ENCODE data around the gene IQSEC1.

The IQSEC1 gene

DNA sequence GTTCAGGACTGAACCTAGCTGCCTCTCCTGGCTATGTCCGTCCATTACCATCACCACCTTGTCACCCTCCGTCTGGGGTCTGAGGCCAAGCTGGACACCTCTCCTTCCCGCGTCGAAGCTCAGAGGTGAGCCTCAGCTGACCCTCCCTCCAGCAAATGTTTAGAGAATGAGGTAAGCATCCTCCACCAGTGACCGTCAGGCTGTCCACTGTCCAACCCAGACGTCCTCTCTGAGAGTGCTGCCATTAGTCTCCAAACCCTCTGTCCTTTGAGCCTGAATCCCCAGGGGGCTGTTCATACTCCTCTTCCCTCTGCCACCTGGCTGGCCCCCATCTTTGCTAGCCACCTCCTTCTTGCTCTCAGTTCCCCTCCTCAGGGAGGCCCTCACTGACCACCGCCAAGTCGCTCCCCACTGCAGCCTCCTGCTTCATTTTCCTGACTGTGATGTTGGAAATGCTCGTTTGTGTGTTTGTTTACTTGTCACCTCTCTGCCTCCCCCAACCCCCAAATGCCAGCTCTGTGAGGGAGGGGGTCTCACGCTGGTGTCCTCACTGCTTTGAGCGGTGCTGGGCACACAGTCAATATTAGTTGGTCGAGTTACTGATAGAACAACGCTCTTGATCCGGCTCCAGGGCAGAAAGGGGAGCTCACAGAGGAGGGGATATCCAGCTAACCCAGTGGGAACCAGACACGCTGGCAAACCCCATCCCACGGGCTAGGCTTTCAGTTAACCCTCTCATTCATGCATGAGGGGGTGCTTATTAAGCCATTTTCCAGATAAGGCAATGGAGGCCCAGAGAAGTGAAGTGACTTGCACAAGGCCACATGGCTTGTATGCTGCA is 64.9 kb downstream of the IQSEC1 start:
- no peak for FAIRE-seq

DNA sequence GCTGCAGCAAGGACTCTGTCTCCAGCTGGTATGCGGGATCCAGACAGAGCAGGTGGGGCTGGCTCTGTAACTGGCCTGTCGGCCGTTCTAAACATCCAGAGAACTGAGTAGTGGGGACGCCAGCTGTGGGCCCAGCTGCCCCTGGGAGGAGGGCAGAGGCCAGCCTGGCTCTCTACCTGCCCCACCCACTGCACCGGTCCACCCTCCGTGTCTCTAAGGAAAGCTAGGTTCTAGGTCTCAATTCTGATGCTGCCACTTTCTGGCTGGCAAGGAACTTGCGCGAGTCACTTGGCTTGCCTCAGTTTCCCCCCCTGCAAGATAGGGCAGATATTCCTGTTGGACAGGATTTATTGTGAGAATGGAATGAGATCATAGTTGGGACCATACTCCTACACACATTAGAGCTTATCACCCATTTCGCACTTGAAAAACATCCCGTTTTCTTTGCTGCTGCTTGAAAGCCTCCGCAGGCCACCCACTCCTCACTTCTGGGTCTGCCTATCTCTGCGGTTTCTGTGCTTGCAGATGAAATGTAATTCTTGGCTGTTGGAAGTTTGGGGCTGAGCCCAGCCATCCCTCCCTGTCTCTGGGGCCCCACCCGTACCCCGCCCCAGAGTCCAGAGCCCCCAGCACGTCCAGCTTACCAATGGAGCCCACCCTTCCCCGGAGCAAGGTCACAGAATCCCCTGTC is 65.8 kb downstream of the IQSEC1 start:
- TF ChIP-seq POLR2A (IDR thresholded peaks at IDR 0.05; ENCODE audit: low read depth, low read length) (no peak), POLR2AphosphoS5 (IDR thresholded peaks at IDR 0.05; ENCODE audit: low read depth, low read length) (no peak), TAF1 (IDR thresholded peaks at IDR 0.05; ENCODE audit: borderline replicate concordance, low read depth, low read length) (no peak)
- FAIRE-seq = no peak
- no peak for DNase-seq (ENCODE audit: insufficient read length)

More for the DNA sequence above, 64.9 kb downstream of the IQSEC1 start:
- DNase-seq (ENCODE audit: insufficient read length) = no peak
- TF ChIP-seq TAF1 (IDR thresholded peaks at IDR 0.05; ENCODE audit: borderline replicate concordance, low read depth, low read length) = no peak
- TF ChIP-seq POLR2AphosphoS5 (IDR thresholded peaks at IDR 0.05; ENCODE audit: low read depth, low read length) = no peak

DNA sequence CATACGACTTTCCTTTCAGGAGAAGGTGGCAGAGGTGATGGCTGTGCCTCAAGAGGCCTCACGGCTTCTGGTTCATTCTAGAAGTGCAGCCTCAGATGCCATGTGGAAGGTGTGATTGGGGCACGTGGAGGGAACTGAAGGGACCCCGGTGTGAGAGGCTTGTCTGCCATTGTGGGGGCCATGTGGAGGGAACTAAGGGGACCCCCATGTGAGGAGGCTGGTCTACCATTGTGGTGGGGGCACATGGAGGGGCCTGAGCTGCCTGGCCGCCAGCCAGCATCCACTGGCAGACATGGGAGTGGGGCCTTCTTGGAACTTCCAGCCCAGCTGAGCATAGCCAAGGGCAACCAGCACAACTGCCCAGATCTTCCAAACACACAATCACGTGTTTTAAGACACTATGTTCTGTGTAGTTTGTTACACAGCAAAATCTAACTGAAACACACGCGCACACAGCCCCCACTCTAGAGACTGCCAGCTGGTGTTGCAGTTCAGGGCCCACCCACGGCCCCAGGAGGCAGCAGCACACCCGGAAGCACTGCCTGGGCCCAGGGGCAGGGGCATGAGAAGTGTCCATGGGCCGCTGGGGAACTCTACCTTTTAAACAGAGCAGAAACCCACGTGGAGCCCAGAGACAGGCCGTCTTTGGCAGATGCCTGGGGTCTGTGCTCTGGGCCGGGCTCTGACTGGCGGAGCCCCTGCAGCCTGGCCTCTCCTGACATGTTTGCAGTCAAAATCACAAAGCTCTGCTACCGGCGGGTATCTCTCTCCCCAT is 66.8 kb downstream of the IQSEC1 start:
- TF ChIP-seq TAF1 (IDR thresholded peaks at IDR 0.05; ENCODE audit: borderline replicate concordance, low read depth, low read length) = no peak
- TF ChIP-seq POLR2A (IDR thresholded peaks at IDR 0.05; ENCODE audit: low read depth, low read length) = no peak
- no peak for TF ChIP-seq POLR2AphosphoS5 (IDR thresholded peaks at IDR 0.05; ENCODE audit: low read depth, low read length)
- FAIRE-seq = no peak

DNA sequence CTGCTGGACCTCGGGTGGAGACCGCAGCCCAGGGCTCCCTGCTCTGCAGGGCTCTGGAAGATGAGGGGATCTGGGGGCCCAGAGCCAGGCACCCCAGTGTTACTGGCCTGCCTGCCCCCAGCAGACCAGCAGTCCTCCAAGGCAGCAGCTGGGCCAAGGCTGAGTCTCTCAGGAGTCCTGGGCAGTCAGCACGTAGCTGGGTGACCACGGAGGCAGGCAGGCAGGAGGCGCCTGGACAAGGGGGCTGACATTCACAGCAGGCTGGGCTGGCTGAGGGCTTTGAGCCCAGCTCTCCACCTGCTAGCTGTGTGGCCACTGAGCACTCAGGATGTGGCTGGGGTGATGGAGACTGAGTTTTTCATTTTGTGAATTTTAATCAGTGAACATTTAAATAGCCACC is 67.9 kb downstream of the IQSEC1 start:
- FAIRE-seq = no peak
- no peak for DNase-seq (ENCODE audit: insufficient read length)
- TF ChIP-seq TAF1 (IDR thresholded peaks at IDR 0.05; ENCODE audit: borderline replicate concordance, low read depth, low read length) (no peak), POLR2AphosphoS5 (IDR thresholded peaks at IDR 0.05; ENCODE audit: low read depth, low read length) (no peak), POLR2A (IDR thresholded peaks at IDR 0.05; ENCODE audit: low read depth, low read length) (no peak)

More for the DNA sequence above, 66.8 kb downstream of the IQSEC1 start:
- no peak for DNase-seq (ENCODE audit: insufficient read length)

DNA sequence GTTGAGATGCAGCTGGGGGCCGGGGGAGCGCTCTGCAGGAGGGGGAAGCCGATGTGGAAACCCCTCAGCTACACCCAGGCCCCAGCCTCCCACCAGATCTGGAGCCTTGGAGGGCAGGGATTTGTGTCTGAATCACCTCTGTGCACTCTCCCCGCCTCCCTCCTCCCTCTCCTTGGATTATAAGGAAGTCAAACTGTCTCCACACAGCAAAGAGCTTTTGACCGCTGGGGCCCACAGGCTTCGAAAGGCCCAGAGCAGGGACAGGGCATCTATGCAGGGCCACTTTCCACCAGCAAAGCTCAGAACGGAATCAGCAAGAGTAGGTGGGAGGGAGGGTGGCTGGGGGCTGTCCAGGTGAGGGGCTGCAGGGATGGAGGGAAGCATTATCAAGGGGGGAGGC is 68.9 kb downstream of the IQSEC1 start:
- TF ChIP-seq POLR2A (IDR thresholded peaks at IDR 0.05; ENCODE audit: low read depth, low read length) = no peak
- no peak for TF ChIP-seq TAF1 (IDR thresholded peaks at IDR 0.05; ENCODE audit: borderline replicate concordance, low read depth, low read length)
- no peak for TF ChIP-seq POLR2AphosphoS5 (IDR thresholded peaks at IDR 0.05; ENCODE audit: low read depth, low read length)
- FAIRE-seq = no peak
- DNase-seq (ENCODE audit: insufficient read length) = no peak

DNA sequence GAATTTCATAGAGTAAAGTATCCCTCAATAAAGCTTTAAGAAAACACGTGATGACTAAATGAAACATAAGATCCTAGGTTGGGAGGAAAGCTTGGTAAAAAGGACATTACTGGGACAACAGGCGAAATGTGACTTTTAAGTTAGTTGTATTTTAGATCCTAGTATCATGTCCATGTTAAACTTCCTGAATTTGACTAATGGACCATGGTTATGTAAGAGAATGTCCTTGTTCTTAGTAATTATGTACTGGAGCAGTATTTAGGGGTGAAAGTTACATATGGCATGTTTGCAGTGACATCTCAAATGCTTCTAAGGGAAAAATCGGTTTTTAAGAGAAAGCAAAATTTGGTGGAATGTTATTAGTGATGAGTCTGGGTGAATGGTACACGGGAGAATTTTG is 69.6 kb downstream of the IQSEC1 start:
- TF ChIP-seq POLR2AphosphoS5 (IDR thresholded peaks at IDR 0.05; ENCODE audit: low read depth, low read length) (no peak), POLR2A (IDR thresholded peaks at IDR 0.05; ENCODE audit: low read depth, low read length) (no peak), TAF1 (IDR thresholded peaks at IDR 0.05; ENCODE audit: borderline replicate concordance, low read depth, low read length) (no peak)
- FAIRE-seq (no peak), DNase-seq (ENCODE audit: insufficient read length) (no peak)

DNA sequence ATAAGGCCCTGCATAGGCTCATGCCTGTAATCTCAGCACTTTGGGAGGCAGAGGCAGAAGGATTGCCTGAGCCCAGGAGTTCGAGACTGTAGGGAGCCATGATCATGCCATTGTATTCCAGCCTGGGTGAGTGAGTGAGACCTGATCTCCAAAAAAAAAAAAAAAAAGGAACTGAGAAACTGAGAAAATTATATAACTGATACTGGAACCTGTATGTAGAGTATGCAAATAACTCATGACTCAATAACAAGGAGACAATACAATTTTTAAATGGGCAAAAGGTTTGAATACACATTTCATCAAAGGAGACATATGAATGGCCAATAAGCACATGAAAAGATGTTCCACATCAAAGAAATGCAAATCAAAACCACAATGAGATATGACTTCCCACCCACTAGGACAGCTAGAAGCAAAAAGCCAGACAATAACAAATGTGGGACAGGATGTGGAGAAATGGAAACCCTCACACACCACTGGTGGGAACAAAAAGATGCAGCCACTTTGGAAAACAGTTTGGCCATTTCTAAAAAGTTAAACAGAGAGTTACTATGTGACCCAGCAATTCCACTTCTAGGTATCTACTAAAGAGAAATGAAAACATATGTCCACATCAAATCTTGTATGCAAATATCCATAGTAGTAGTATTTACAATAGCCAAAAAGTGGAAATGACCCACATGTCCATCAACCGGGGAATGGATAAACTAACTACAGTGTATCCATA is 70.7 kb downstream of the IQSEC1 start:
- TF ChIP-seq POLR2A (IDR thresholded peaks at IDR 0.05; ENCODE audit: low read depth, low read length) = peak; percentile 65
- TF ChIP-seq POLR2AphosphoS5 (IDR thresholded peaks at IDR 0.05; ENCODE audit: low read depth, low read length) = 0 out of 2 replicates have a peak, but pooled peaks have one; percentile 35
- TF ChIP-seq TAF1 (IDR thresholded peaks at IDR 0.05; ENCODE audit: borderline replicate concordance, low read depth, low read length) = no peak
- DNase-seq (ENCODE audit: insufficient read length) = no peak
- FAIRE-seq = peak; percentile 70

DNA sequence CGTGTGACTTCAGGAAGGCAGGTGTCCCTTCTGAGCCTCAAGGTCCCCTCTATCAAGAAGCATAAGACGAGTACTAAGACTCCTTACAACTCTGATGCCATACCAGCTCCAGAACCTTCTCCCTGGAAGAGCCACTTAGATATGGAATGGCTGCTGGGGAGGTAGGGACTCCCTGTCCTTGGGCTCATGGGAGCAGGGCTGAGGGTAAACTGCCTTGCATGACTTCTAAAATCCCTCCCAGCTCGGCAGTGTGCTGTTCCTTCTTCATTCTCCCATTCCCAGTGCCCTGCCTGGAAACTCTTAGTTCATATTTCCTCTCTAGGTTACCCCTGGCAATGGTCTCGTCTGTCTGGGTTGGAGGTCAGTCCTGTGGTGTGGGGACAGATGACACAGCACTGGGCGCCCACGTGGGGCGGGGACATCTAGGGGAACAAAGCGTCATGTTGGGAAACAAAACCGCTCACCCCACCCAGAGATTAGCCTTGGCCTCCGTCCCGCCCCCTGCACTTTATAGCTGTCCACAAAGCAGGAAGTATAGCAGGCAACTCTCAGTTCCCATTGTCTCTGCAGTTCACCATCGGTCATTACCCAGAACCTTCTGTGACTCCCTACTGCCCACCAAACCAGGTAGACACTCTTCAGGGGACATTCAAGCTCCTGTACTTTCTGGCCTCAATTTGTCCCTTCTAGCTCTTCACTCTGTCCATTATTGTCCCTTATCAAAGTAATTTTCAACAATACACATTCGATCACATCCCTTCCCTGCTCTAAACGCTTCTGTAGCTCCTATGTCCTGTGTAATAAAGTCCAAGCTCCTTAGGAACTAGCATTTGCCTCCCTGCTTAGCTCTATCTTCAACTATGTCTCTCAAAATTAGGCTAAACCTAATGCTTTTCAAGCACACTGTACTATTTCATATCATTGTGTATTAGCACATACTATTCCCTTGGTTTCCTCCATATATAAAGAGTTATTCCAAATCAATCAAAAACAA is 73.8 kb downstream of the IQSEC1 start:
- FAIRE-seq (peak; percentile 81), DNase-seq (ENCODE audit: insufficient read length) (no peak)
- TF ChIP-seq POLR2AphosphoS5 (IDR thresholded peaks at IDR 0.05; ENCODE audit: low read depth, low read length) (no peak), POLR2A (IDR thresholded peaks at IDR 0.05; ENCODE audit: low read depth, low read length) (no peak), TAF1 (IDR thresholded peaks at IDR 0.05; ENCODE audit: borderline replicate concordance, low read depth, low read length) (no peak)

DNA sequence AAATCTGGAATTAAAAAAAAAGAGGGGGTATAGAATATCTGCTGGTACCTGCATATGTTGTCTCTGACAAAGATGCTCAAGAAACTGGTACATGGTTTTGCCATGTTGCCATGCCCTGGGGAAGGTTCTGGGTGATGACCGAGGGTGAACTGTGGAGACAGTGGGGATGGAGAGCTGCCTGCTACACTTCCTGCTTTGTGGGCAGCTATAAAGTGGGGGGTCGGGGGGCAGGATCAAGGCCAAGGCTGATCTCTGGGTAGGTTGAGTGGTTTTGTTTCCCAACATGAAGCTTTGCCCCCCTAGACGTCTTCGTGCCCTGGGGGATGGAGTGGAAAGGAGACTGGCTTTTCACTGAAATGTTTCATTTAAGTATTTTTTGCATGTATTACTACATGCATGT is 74.6 kb downstream of the IQSEC1 start:
- TF ChIP-seq TAF1 (IDR thresholded peaks at IDR 0.05; ENCODE audit: borderline replicate concordance, low read depth, low read length) (no peak), POLR2AphosphoS5 (IDR thresholded peaks at IDR 0.05; ENCODE audit: low read depth, low read length) (no peak), POLR2A (IDR thresholded peaks at IDR 0.05; ENCODE audit: low read depth, low read length) (no peak)
- DNase-seq (ENCODE audit: insufficient read length) (no peak), FAIRE-seq (no peak)

DNA sequence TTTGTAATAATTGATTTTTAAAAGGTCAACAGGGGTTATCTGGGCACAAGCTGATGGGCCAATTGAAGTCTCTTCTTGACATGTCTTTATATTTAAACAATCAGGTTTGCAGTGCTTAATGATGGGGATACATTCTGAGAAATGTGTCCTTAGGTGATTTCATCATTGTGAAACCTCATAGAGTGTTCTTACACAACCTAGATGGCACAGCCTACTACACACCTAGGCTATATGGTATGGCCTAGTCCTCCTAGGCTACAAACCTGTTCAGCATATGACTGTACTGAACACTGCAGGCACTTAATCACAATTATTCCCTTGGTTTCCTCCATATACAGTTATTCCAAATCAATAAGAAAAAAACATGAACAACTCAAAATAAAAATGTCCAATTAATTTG is 75.8 kb downstream of the IQSEC1 start:
- TF ChIP-seq POLR2A (IDR thresholded peaks at IDR 0.05; ENCODE audit: low read depth, low read length) (no peak), TAF1 (IDR thresholded peaks at IDR 0.05; ENCODE audit: borderline replicate concordance, low read depth, low read length) (no peak), POLR2AphosphoS5 (IDR thresholded peaks at IDR 0.05; ENCODE audit: low read depth, low read length) (no peak)
- no peak for DNase-seq (ENCODE audit: insufficient read length)
- peak; percentile 27 for FAIRE-seq

Measured in GM12892 (cell line).